ENCODE results near the gene FOSL1.

DNA sequence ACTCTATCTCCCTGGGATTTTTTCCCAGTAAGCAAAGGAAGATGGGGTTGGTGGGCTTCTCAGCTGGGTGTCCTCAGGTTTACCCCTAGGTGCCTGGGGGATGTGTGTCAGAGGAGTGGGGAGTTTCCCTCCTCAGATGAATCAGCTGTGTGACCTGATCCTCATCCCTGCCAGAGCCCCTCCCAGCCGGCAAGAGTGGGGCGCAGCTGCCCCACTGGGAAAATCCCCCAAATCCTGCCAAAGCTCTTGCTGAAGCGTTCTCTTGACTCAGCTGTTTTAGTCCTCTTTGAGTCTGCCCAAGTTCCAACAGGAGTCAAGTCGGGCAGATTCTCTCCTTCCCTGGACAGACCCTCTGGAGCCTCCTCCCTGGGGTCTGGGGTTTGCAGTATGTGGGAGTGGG lies 12.7 kb upstream of the FOSL1 start:
- TF ChIP-seq ZNF274 (IDR thresholded peaks at IDR 0.05; ENCODE audit: low read depth, low read length) = no peak
- TF ChIP-seq, protein P1, sequence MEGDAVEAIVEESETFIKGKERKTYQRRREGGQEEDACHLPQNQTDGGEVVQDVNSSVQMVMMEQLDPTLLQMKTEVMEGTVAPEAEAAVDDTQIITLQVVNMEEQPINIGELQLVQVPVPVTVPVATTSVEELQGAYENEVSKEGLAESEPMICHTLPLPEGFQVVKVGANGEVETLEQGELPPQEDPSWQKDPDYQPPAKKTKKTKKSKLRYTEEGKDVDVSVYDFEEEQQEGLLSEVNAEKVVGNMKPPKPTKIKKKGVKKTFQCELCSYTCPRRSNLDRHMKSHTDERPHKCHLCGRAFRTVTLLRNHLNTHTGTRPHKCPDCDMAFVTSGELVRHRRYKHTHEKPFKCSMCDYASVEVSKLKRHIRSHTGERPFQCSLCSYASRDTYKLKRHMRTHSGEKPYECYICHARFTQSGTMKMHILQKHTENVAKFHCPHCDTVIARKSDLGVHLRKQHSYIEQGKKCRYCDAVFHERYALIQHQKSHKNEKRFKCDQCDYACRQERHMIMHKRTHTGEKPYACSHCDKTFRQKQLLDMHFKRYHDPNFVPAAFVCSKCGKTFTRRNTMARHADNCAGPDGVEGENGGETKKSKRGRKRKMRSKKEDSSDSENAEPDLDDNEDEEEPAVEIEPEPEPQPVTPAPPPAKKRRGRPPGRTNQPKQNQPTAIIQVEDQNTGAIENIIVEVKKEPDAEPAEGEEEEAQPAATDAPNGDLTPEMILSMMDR (IDR thresholded peaks at IDR 0.05 in 2 of 3, conservative IDR thresholded peaks at IDR 0.05 in 1 of 3; ENCODE audit: borderline replicate concordance in 1 of 3, insufficient read depth in 1 of 3, low read depth in 2 of 3, low read length in 2 of 3) = no peak
- TF ChIP-seq POLR2A (IDR thresholded peaks at IDR 0.05; ENCODE audit: borderline replicate concordance, extremely low read depth, insufficient read depth, insufficient read length) = no peak
- TF ChIP-seq EGR1 (IDR thresholded peaks at IDR 0.05; ENCODE audit: low read depth) = no peak
- TF ChIP-seq ELF1 (IDR thresholded peaks at IDR 0.05; ENCODE audit: borderline replicate concordance, low read depth) = no peak
